MM.1S (cell line): ENCODE measurements around the gene GASK1A.

Experiments
- DNase-seq: peaks from one replicate; pipeline ENCODE4 v3.0.0-alpha.2; 2015
- H2AFZ ChIP-seq: fragments of 300-600 bp; sonication (generic); 2 replicates; pipeline ENCODE4 v1.6.0; 2016; ENCODE audit warnings: antibody characterized with exemption, low read length
- H3F3A ChIP-seq: fragments of 300-600 bp; sonication (generic); 2 replicates; pipeline ENCODE4 v1.6.1; 2016; ENCODE audit warnings: mild to moderate bottlenecking, antibody characterized with exemption, low read length, moderate library complexity, mixed read lengths; ENCODE audit not compliant: insufficient read depth
- H3K27ac ChIP-seq: fragments of 300-600 bp; sonication (generic); 2 replicates; pipeline ENCODE4 v1.5.1; 2016; ENCODE audit warnings: mild to moderate bottlenecking, low read length
- H3K27me3 ChIP-seq: fragments of 300-600 bp; sonication (generic); replicated peaks from 2 replicates; pipeline ENCODE4 v1.6.0; 2016; ENCODE audit warnings: low read length; ENCODE audit not compliant: insufficient read depth
- H3K36me3 ChIP-seq: fragments of 300-600 bp; sonication (generic); replicated peaks from 2 replicates; pipeline ENCODE4 v1.6.1; 2016; ENCODE audit warnings: mild to moderate bottlenecking, low read length, mixed read lengths; ENCODE audit not compliant: insufficient read depth
- H3K4me1 ChIP-seq: fragments of 300-600 bp; sonication (generic); 2 replicates; pipeline ENCODE4 v1.6.1; 2016; ENCODE audit warnings: low read length, mixed read lengths
- H3K4me2 ChIP-seq: fragments of 300-600 bp; sonication (generic); 2 replicates; pipeline ENCODE4 v1.6.0; 2016; ENCODE audit warnings: low read depth, low read length
- H3K4me3 ChIP-seq: fragments of 300-600 bp; sonication (generic); 2 replicates; pipeline ENCODE4 v1.5.1; 2016; ENCODE audit warnings: low read length, mixed read lengths
- H3K79me2 ChIP-seq: fragments of 300-600 bp; sonication (generic); 2 replicates; pipeline ENCODE4 v1.6.1; 2016; ENCODE audit warnings: mixed run types, low read length, mixed read lengths
- H3K9ac ChIP-seq: fragments of 300-600 bp; sonication (generic); 2 replicates; pipeline ENCODE4 v1.6.1; 2016; ENCODE audit warnings: low read length, mixed read lengths
- H3K9me2 ChIP-seq: fragments of 300-600 bp; sonication (generic); replicated peaks from 2 replicates; pipeline ENCODE4 v1.6.1; 2016; ENCODE audit warnings: mild to moderate bottlenecking, low read length, mixed read lengths; ENCODE audit not compliant: insufficient read depth
- H3K9me3 ChIP-seq: fragments of 300-600 bp; sonication (generic); replicated peaks from 2 replicates; pipeline ENCODE4 v1.6.1; 2016; ENCODE audit warnings: mild to moderate bottlenecking, low read length, mixed read lengths; ENCODE audit not compliant: insufficient read depth
- H4K20me1 ChIP-seq: fragments of 300-600 bp; sonication (generic); 2 replicates; pipeline ENCODE4 v1.6.1; 2016; ENCODE audit warnings: mild to moderate bottlenecking, low read length, moderate library complexity, mixed read lengths; ENCODE audit not compliant: insufficient read depth
- EZH2 ChIP-seq: fragments of 300-600 bp; sonication (generic); optimal IDR thresholded peaks from 2 replicates; pipeline ENCODE3; 2017; ENCODE audit warnings: low read depth, mild to moderate bottlenecking, antibody characterized with exemption, low read length, mixed read lengths
- EZH2phosphoT487 ChIP-seq: fragments of 300-600 bp; sonication (generic); IDR thresholded peaks from 2 replicates; pipeline ENCODE4 v1.6.1; 2018; ENCODE audit warnings: antibody characterized with exemption, low read length
- TF ChIP-seq, protein P1 (sequence below): fragments of 300-600 bp; sonication (generic); IDR thresholded peaks from 2 replicates; pipeline ENCODE4 v1.5.1; 2016; ENCODE audit warnings: antibody characterized with exemption, low read length, mixed read lengths

The GASK1A gene

DNA sequence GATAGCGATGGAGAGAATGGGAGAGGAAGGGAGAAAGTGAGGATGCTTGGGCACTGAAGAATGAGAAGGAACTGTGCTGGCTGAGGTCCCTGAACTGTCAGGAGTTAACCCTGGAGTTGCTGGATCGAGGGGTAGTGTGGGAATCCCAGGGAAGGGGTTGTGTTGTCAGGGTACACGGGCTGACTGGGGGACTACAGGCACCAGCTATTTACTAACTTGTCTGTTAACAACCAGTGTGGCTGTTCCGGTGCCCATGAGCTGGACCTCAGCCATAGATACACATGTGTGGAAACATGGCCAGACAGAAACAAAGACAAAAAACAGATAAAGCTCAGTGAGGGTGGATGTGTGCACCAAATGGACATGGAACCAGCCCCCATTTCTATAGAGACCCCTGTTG is 55.1 kb downstream of the GASK1A start:
- H4K20me1 ChIP-seq, result no peaks in the 10 kb centered on the region
- DNase-seq, result no peak
- H3K4me1 ChIP-seq, result no peaks in the 10 kb centered on the region
- no peak overlapping the region for H3K9ac ChIP-seq
- no peaks in the 10 kb centered on the region for H3F3A ChIP-seq
- no peaks in the 10 kb centered on the region for H3K27me3 ChIP-seq
- no peak overlapping the region for H3K4me2 ChIP-seq
- no peak overlapping the region for H3K27ac ChIP-seq
- H3K9me3 ChIP-seq, result no peaks in the 10 kb centered on the region
- no peak overlapping the region for H2AFZ ChIP-seq
- no peak overlapping the region for H3K4me3 ChIP-seq
- H3K79me2 ChIP-seq, result no peaks in the 10 kb centered on the region
- H3K36me3 ChIP-seq, result no peaks in the 10 kb centered on the region
- H3K9me2 ChIP-seq, result no peaks in the 10 kb centered on the region
- TF ChIP-seq EZH2phosphoT487 (no peak), EZH2 (no peak)
- TF ChIP-seq, protein P1, sequence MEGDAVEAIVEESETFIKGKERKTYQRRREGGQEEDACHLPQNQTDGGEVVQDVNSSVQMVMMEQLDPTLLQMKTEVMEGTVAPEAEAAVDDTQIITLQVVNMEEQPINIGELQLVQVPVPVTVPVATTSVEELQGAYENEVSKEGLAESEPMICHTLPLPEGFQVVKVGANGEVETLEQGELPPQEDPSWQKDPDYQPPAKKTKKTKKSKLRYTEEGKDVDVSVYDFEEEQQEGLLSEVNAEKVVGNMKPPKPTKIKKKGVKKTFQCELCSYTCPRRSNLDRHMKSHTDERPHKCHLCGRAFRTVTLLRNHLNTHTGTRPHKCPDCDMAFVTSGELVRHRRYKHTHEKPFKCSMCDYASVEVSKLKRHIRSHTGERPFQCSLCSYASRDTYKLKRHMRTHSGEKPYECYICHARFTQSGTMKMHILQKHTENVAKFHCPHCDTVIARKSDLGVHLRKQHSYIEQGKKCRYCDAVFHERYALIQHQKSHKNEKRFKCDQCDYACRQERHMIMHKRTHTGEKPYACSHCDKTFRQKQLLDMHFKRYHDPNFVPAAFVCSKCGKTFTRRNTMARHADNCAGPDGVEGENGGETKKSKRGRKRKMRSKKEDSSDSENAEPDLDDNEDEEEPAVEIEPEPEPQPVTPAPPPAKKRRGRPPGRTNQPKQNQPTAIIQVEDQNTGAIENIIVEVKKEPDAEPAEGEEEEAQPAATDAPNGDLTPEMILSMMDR, result no peak

DNA sequence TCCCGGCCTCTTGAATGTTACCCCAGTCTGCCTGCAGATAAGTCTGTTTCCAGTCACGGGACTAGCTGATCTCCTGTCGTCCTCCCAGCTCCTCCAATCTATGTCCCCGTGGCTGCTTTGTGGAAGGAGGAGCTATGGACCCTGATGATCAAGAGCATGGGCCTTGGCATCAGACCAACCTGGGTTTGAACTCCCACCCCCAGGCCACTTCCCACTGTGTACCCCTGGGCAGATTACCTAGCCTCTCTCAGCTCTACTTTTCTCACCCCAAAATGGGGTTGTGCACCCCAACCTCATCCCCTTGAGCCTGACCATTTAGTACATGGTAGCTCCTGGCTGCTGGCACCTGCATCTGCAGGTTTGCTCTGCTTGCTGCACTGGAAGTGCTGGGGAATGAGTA is 55.8 kb downstream of the GASK1A start:
- no peak for TF ChIP-seq EZH2
- TF ChIP-seq, protein P1, result no peak
- no peak for TF ChIP-seq EZH2phosphoT487
- Histone ChIP-seq H3K9me3 (no peaks in the 10 kb centered on the region), H3K9ac (no peak overlapping the region), H3K27me3 (no peaks in the 10 kb centered on the region), H3F3A (no peaks in the 10 kb centered on the region), H3K79me2 (no peaks in the 10 kb centered on the region), H3K36me3 (no peaks in the 10 kb centered on the region), H4K20me1 (no peaks in the 10 kb centered on the region), H3K27ac (no peak overlapping the region), H3K4me1 (no peaks in the 10 kb centered on the region), H2AFZ (no peak overlapping the region), H3K9me2 (no peaks in the 10 kb centered on the region), H3K4me3 (no peak overlapping the region), H3K4me2 (no peak overlapping the region)
- DNase-seq, result no peak

DNA sequence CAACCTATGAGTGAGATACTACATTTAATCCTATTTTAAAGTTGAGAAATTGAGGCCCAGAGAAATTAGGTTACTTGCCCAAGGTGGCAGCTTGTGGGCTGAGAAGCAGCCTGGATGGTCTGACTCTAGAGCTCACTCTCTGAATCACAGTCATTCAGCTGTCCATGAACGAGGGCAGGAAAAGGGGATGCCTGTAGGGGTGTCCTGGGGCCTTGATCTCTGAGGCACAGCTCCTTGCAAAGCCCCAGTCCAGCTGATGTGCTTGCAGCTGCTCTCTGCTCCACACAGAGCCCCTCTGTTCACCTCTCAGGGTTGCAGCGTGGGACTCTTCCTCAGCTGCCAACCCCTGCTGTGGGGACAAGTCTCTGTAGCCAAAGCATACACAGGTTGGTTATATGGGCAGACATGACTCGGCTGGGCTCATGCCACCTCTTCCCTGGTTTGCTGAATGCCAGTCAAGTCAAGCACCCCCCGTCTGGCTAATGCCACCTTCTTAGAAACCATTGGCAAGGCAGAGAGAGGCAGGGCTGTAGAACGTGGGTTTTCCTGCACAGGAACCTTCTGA is 56.8 kb downstream of the GASK1A start:
- no peaks in the 10 kb centered on the region for H3K9me3 ChIP-seq

More for the DNA sequence above, 56.8 kb downstream of the GASK1A start:
- H3K4me2 ChIP-seq, result no peak overlapping the region
- H3K79me2 ChIP-seq, result no peaks in the 10 kb centered on the region
- TF ChIP-seq EZH2 (no peak), EZH2phosphoT487 (no peak)
- TF ChIP-seq, protein P1, result no peak
- no peaks in the 10 kb centered on the region for H3K9me2 ChIP-seq
- no peaks in the 10 kb centered on the region for H3F3A ChIP-seq
- no peak for DNase-seq
- H3K36me3 ChIP-seq, result no peaks in the 10 kb centered on the region
- H2AFZ ChIP-seq, result no peak overlapping the region
- H3K4me3 ChIP-seq, result no peak overlapping the region
- no peaks in the 10 kb centered on the region for H3K27me3 ChIP-seq
- H3K9ac ChIP-seq, result no peak overlapping the region
- no peak overlapping the region for H3K27ac ChIP-seq
- H4K20me1 ChIP-seq, result no peaks in the 10 kb centered on the region
- H3K4me1 ChIP-seq, result no peaks in the 10 kb centered on the region
